A549 (cell line): ENCODE measurements around the gene PMAIP1. TPM values are rescaled to one million over a fixed set of nuclear protein-coding genes. Genes with fewer than 3 reads are reported as not detected.
A peak's percentile ranks its signal among the peaks of the same experiment; 100 is the strongest.

Experiments used
- ATAC-seq, 2 experiments: fragments of 200-7000 bp in 1 of 2; fragments of >200 bp in 1 of 2; cut with Nextera tagmentation in 1 of 2; cut with Tn5 transposase in 1 of 2; 3 replicates each; pipeline versions ENCODE4 v1.8.0 to v1.9.1; 2018 to 2020; ENCODE audit warnings: mild to moderate bottlenecking in 1 of 2, moderate library complexity in 1 of 2
- CTCF ChIA-PET: fragments of 300-600 bp; sonication (Branson Sonifier 250); formaldehyde crosslinking; extraction: SDS; loops from one replicate; lab custom pipeline; 2021; ENCODE audit warnings: antibody characterized with exemption, inconsistent platforms; lab: Yijun Ruan, JAX
- POLR2A ChIA-PET: fragments of 350-600 bp; formaldehyde crosslinking; extraction: SDS; loops from one replicate; lab custom pipeline; 2021; ENCODE audit warnings: antibody characterized with exemption, inconsistent platforms; lab: Yijun Ruan, JAX
- DNase-seq, 2 experiments: peaks; one replicate each; pipeline versions ENCODE4 v3.0.0 to v3.0.0-alpha.2; 2011 to 2016; ENCODE audit warnings: low read depth in 1 of 2, low spot score in 1 of 2
- FAIRE-seq: peaks from 2 replicates; lab custom pipeline; 2011; peaks lifted over from hg19 to GRCh38; lab: Jason Lieb, UNC
- H3K27ac ChIP-seq, 2 experiments: fragments of >200 bp; sonication (Bioruptor Twin); formaldehyde crosslinking; 3 replicates each; pipeline ENCODE4 v1.5.1; 2016 to 2017
- H3K4me1 ChIP-seq: fragments of >200 bp; sonication (Bioruptor Twin); formaldehyde crosslinking; 3 replicates; pipeline ENCODE4 v1.6.1; 2016
- H3K4me2 ChIP-seq: fragments of >200 bp; sonication (Bioruptor Twin); formaldehyde crosslinking; 3 replicates; pipeline ENCODE4 v1.6.1; 2016
- H3K4me3 ChIP-seq: fragments of >200 bp; sonication (Bioruptor Twin); formaldehyde crosslinking; 3 replicates; pipeline ENCODE4 v1.5.1; 2016
- H3K9me3 ChIP-seq: fragments of >200 bp; sonication (Bioruptor Twin); formaldehyde crosslinking; 3 replicates; pipeline ENCODE4 v1.6.1; 2016
- CBX8 ChIP-seq: fragments of 200-600 bp; sonication (generic); IDR thresholded peaks from 2 replicates; pipeline ENCODE4 v1.6.1; 2016
- CEBPB ChIP-seq, 2 experiments: fragments of >200 bp in 1 of 2; sonication (Bioruptor Twin) in 1 of 2; formaldehyde crosslinking in 1 of 2; IDR thresholded peaks; 2 replicates each; pipeline ENCODE4 v1.6.1; 2012 to 2016
- CHD2 ChIP-seq: fragments of 150-350 bp; IDR thresholded peaks from 2 replicates; pipeline ENCODE4 v1.6.1; 2014; ENCODE audit warnings: low read length; ENCODE audit not compliant: partially characterized antibody
- E2F6 ChIP-seq: IDR thresholded peaks from 2 replicates; pipeline ENCODE4 v1.6.1; 2012; ENCODE audit warnings: low read depth, borderline replicate concordance
- EHMT2 ChIP-seq: fragments of 200-600 bp; sonication (generic); IDR thresholded peaks from 2 replicates; pipeline ENCODE4 v1.6.1; 2016; ENCODE audit warnings: antibody characterized with exemption, low read depth, mild to moderate bottlenecking, moderate library complexity
- ELK1 ChIP-seq: fragments of 150-350 bp; IDR thresholded peaks from 2 replicates; pipeline ENCODE4 v1.6.1; 2014; ENCODE audit warnings: low read depth, mild to moderate bottlenecking, low read length
- EP300 ChIP-seq, 2 experiments: fragments of >200 bp; sonication (Bioruptor Twin); formaldehyde crosslinking; IDR thresholded peaks; 2 replicates in 1 of 2; 3 replicates in 1 of 2; pipeline ENCODE4 v1.6.1; 2016 to 2017
- FOSB ChIP-seq: fragments of 250-450 bp; sonication (Bioruptor Pico); IDR thresholded peaks from 2 replicates; pipeline ENCODE4 v1.5.0; 2020; ENCODE audit warnings: mild to moderate bottlenecking, moderate library complexity
- FOXS1 ChIP-seq: fragments of 250-450 bp; sonication (Bioruptor Pico); IDR thresholded peaks from 2 replicates; pipeline ENCODE4 v1.5.0; 2020; ENCODE audit warnings: mild to moderate bottlenecking, moderate library complexity
- HDAC2 ChIP-seq: fragments of 200-600 bp; sonication (generic); IDR thresholded peaks from 2 replicates; pipeline ENCODE4 v1.6.1; 2016
- HOXA7 ChIP-seq: fragments of 250-450 bp; sonication (Bioruptor Pico); IDR thresholded peaks from 2 replicates; pipeline ENCODE4 v1.5.0; 2020; ENCODE audit warnings: mild to moderate bottlenecking, moderate library complexity
- HOXB13 ChIP-seq: fragments of 250-450 bp; sonication (Bioruptor Pico); IDR thresholded peaks from 2 replicates; pipeline ENCODE4 v1.5.0; 2020; ENCODE audit warnings: low read depth, mild to moderate bottlenecking, moderate library complexity
- HOXB5 ChIP-seq: fragments of 250-450 bp; sonication (Bioruptor Pico); IDR thresholded peaks from 2 replicates; pipeline ENCODE4 v1.5.0; 2020; ENCODE audit warnings: mild to moderate bottlenecking, moderate library complexity
- KDM5A ChIP-seq: fragments of 200-600 bp; sonication (generic); IDR thresholded peaks from 2 replicates; pipeline ENCODE4 v1.6.1; 2016; ENCODE audit warnings: antibody characterized with exemption, mild to moderate bottlenecking
- MAFK ChIP-seq: fragments of 450-650 bp; IDR thresholded peaks from 2 replicates; pipeline ENCODE4 v1.6.1; 2014; ENCODE audit not compliant: partially characterized antibody
- MAX ChIP-seq: IDR thresholded peaks from 2 replicates; pipeline ENCODE4 v1.6.1; 2012
- NFE2L2 ChIP-seq: fragments of 150-350 bp; conservative IDR thresholded peaks from 2 replicates; pipeline ENCODE4 v1.6.1; 2014; ENCODE audit warnings: low read length
- NR3C1 ChIP-seq: fragments of >200 bp; sonication (Bioruptor Twin); formaldehyde crosslinking; IDR thresholded peaks from 3 replicates; pipeline ENCODE4 v1.6.1; 2017
- PBX3 ChIP-seq: IDR thresholded peaks from 2 replicates; pipeline ENCODE4 v1.6.1; 2012
- POLR2A ChIP-seq: IDR thresholded peaks from 2 replicates; pipeline ENCODE4 v1.6.1; 2012; ENCODE audit warnings: mild to moderate bottlenecking, low read length
- POLR2AphosphoS2 ChIP-seq: conservative IDR thresholded peaks from 2 replicates; pipeline ENCODE4 v1.6.1; 2012; ENCODE audit warnings: low read length, improper control_type of control experiment, inconsistent platforms
- RAD21 ChIP-seq, 2 experiments: fragments of >200 bp in 1 of 2; sonication (Bioruptor Twin) in 1 of 2; formaldehyde crosslinking in 1 of 2; IDR thresholded peaks in 1 of 2; conservative IDR thresholded peaks in 1 of 2; 2 replicates in 1 of 2; 3 replicates in 1 of 2; pipeline ENCODE4 v1.6.1; 2012 to 2018; ENCODE audit warnings: inconsistent platforms in 1 of 2
- REST ChIP-seq: fragments of 200-600 bp; sonication (generic); IDR thresholded peaks from 2 replicates; pipeline ENCODE4 v1.6.1; 2016; ENCODE audit warnings: antibody characterized with exemption, mild to moderate bottlenecking, moderate library complexity
- RNF2 ChIP-seq: fragments of 200-600 bp; sonication (generic); IDR thresholded peaks from 2 replicates; pipeline ENCODE4 v1.6.1; 2016; ENCODE audit warnings: low read depth, mild to moderate bottlenecking, antibody characterized with exemption, moderate library complexity, borderline replicate concordance
- TP53 ChIP-seq: fragments of 250-450 bp; sonication (Bioruptor Pico); IDR thresholded peaks from 2 replicates; pipeline ENCODE4 v1.5.0; 2021; ENCODE audit warnings: mild to moderate bottlenecking, moderate library complexity
- USF2 ChIP-seq: fragments of 450-650 bp; IDR thresholded peaks from 2 replicates; pipeline ENCODE4 v1.6.1; 2014; ENCODE audit warnings: antibody characterized with exemption
- ZC3H11A ChIP-seq: fragments of 450-650 bp; IDR thresholded peaks from 2 replicates; pipeline ENCODE4 v1.6.1; 2014; ENCODE audit warnings: antibody characterized with exemption, mild to moderate bottlenecking
- ZFP36 ChIP-seq: fragments of 450-650 bp; IDR thresholded peaks from 2 replicates; pipeline ENCODE4 v1.6.1; 2014; ENCODE audit warnings: borderline replicate concordance; ENCODE audit not compliant: partially characterized antibody
- WGBS: methylation state at CpG from one replicate; pipeline ENCODE4 v1.1.6; 2017; ENCODE audit errors: missing lambda C conversion rate; 5-methylcytosine and 5-hydroxymethylcytosine counted together
- polyA plus RNA-seq, 4 experiments: library from polyadenylated mRNA; depleted of rRNA in 3 of 4; stranded (reverse); fragments of >200 nt; fragmentation: RNase III in 1 of 4; extraction: RNeasy Plus Mini Kit Qiagen cat#74134 plus additional on column Dnase treatment in 1 of 4; gene quantifications; 2 replicates in 3 of 4; 3 replicates in 1 of 4; pipeline ENCODE4 v1.2.3, GENCODE V29; 2011 to 2017

PMAIP1 gene
- polyA plus RNA-seq, 2 of the 4 experiments (the other 2 are of a cell fraction), result 9.7 to 40.3 TPM

GRCh38 chr18:59893971-59894370, 5.8 kb upstream of the PMAIP1 start:
- DNase-seq (no peak), ATAC-seq (no peak), FAIRE-seq (no peak)
- H3K4me3 ChIP-seq, result no peak overlapping the region
- CTCF ChIA-PET, result interaction anchor here (1.5 to 1.8 kb wide), 2 partner anchors 12 to 57 kb away, joined by 3 read pairs; no protein-coding TSS in a partner anchor
- 70% methylated on average over 6 of the region's 6 CpGs for WGBS
- H3K9me3 ChIP-seq, result no peaks in the 10 kb centered on the region
- H3K4me2 ChIP-seq, result no peak overlapping the region
- H3K27ac ChIP-seq, result no peak overlapping the region
- peaks cover 10% of the 10 kb centered on the region; the same call in 1 of the 3 replicates for H3K4me1 ChIP-seq
- POLR2A ChIA-PET, result no interaction called here
- no peak for TF ChIP-seq ZC3H11A

GRCh38 chr18:59897321-59897954, 2.4 kb upstream of the PMAIP1 start:
- Histone ChIP-seq H3K27ac (no peak overlapping the region), H3K4me3 (no peak overlapping the region), H3K4me1 (peaks cover 19% of the 10 kb centered on the region), H3K4me2 (no peak overlapping the region)
- CTCF ChIA-PET, result interaction anchor here (1.1 kb wide), 1 partner anchor 59 kb away, joined by 3 read pairs; no protein-coding TSS in a partner anchor
- FAIRE-seq, result no peak
- TF ChIP-seq FOXS1 (no peak), ELK1 (no peak), NFE2L2 (no peak), USF2 (no peak), ZFP36 (no peak), MAX (no peak), E2F6 (no peak), CEBPB (IDR thresholded peaks at IDR 0.05) (no peak), TP53 (CRISPR knock-in tag) (no peak), FOSB (CRISPR knock-in tag) (no peak), NR3C1 (no peak), KDM5A (no peak), POLR2A (no peak), CHD2 (no peak), RNF2 (no peak), POLR2AphosphoS2 (no peak)
- TF ChIP-seq, all 56 proteins: peak for 0
- no peaks in the 10 kb centered on the region for H3K9me3 ChIP-seq
- POLR2A ChIA-PET, result no interaction called here
- no peak for DNase-seq
- 94% methylated on average over 9 of the region's 9 CpGs for WGBS
- ATAC-seq, result no peak

- H3K4me1 ChIP-seq, result peaks cover 25% of the 10 kb centered on the region
- no peak for ATAC-seq
- CTCF ChIA-PET, result interaction anchor here (1.1 kb wide), 1 partner anchor 60 kb away, joined by 3 read pairs; no protein-coding TSS in a partner anchor
- WGBS, result 80% methylated on average over 4 of the region's 4 CpGs
- no peak for DNase-seq
- no peaks in the 10 kb centered on the region for H3K9me3 ChIP-seq
- H3K27ac ChIP-seq, result no peak overlapping the region
- POLR2A ChIA-PET, result no interaction called here
- H3K4me2 ChIP-seq, result peak overlapping the region; percentile 79
- no peak for FAIRE-seq
- H3K4me3 ChIP-seq, result no peak overlapping the region
- TF ChIP-seq HOXB13 (no peak), CHD2 (no peak), POLR2A (no peak), EHMT2 (no peak), RAD21 (conservative IDR thresholded peaks at IDR 0.05 in 1 of 2, IDR thresholded peaks at IDR 0.05 in 1 of 2) (no peak), HOXB5 (CRISPR knock-in tag) (no peak), FOSB (CRISPR knock-in tag) (no peak), REST (no peak), ZFP36 (no peak), KDM5A (no peak), HDAC2 (no peak), EP300 (IDR thresholded peaks at IDR 0.05) (no peak), CBX8 (no peak), HOXA7 (no peak), MAFK (no peak), PBX3 (no peak)
Measured at GRCh38 chr18:59898093-59898492, 1.7 kb upstream of the PMAIP1 start.
